HEK293 (cell line): ENCODE data around the gene EIF4E2.

ENCODE experiments used
- CTCF ChIA-PET: fragments of 350-600 bp; formaldehyde crosslinking; extraction: SDS; loops from one replicate; lab custom pipeline; 2021; ENCODE audit warnings: antibody characterized with exemption; lab: Yijun Ruan, JAX
- POLR2A ChIA-PET: fragments of 300-600 bp; formaldehyde crosslinking; extraction: SDS; loops from one replicate; lab custom pipeline; 2020; ENCODE audit warnings: antibody characterized with exemption, inconsistent platforms; lab: Yijun Ruan, JAX
- H3K27ac ChIP-seq: fragments of 200-500 bp; sonication (Bioruptor generic); 2 replicates; pipeline ENCODE4 v1.5.1; 2014; ENCODE audit warnings: low read depth, low read length, control low read depth, inconsistent platforms; ENCODE audit errors: extremely low read depth
- H3K36me3 ChIP-seq, 2 experiments: fragments of 200-500 bp in 1 of 2; sonication (Bioruptor generic) in 1 of 2; 1 replicate in 1 of 2; 2 replicates in 1 of 2; pipeline ENCODE4 v1.5.1; 2014 to 2017; ENCODE audit warnings: inconsistent platforms in 2 of 2, low read length in 2 of 2; ENCODE audit not compliant: control insufficient read depth in 2 of 2, insufficient read depth in 1 of 2
- H3K4me1 ChIP-seq: fragments of 200-500 bp; sonication (Bioruptor generic); 2 replicates; pipeline ENCODE4 v1.5.1; 2014; ENCODE audit warnings: mild to moderate bottlenecking, low read length, inconsistent platforms; ENCODE audit not compliant: control insufficient read depth, insufficient read depth
- H3K4me3 ChIP-seq: 2 replicates; pipeline ENCODE4 v1.5.1; 2011; ENCODE audit warnings: low read depth, mild to moderate bottlenecking, control low read depth, low read length, moderate library complexity
- H3K9me3 ChIP-seq: fragments of 200-500 bp; sonication (Bioruptor generic); 2 replicates; pipeline ENCODE4 v1.5.1; 2014; ENCODE audit warnings: low read depth, low read length, inconsistent platforms; ENCODE audit not compliant: control insufficient read depth, insufficient read depth
- BCL6B ChIP-seq: fragments of 450-650 bp; formaldehyde crosslinking; IDR thresholded peaks from 2 replicates; pipeline ENCODE4 v1.5.1; 2017; ENCODE audit warnings: missing biosample characterization, missing genetic modification characterization
- GLIS1 ChIP-seq: fragments of 450-650 bp; formaldehyde crosslinking; IDR thresholded peaks from 2 replicates; pipeline ENCODE4 v1.5.1; 2016; ENCODE audit warnings: missing biosample characterization, missing genetic modification characterization
- IKZF3 ChIP-seq: fragments of 450-650 bp; IDR thresholded peaks from 2 replicates; pipeline ENCODE4 v1.5.0; 2018; ENCODE audit warnings: missing biosample characterization, mild to moderate bottlenecking, missing genetic modification characterization, moderate library complexity
- KLF8 ChIP-seq: fragments of 450-650 bp; formaldehyde crosslinking; IDR thresholded peaks from 2 replicates; pipeline ENCODE4 v1.5.1; 2016; ENCODE audit warnings: missing biosample characterization, missing genetic modification characterization
- PRDM4 ChIP-seq: fragments of 450-650 bp; formaldehyde crosslinking; IDR thresholded peaks from 2 replicates; pipeline ENCODE4 v1.5.1; 2017; ENCODE audit warnings: missing biosample characterization, missing genetic modification characterization
- SCRT1 ChIP-seq: fragments of 450-650 bp; formaldehyde crosslinking; IDR thresholded peaks from 2 replicates; pipeline ENCODE4 v1.5.1; 2016; ENCODE audit warnings: missing biosample characterization, missing genetic modification characterization, borderline replicate concordance
- YY1 ChIP-seq: fragments of 450-650 bp; formaldehyde crosslinking; IDR thresholded peaks from 2 replicates; pipeline ENCODE4 v1.5.1; 2018; ENCODE audit warnings: missing biosample characterization, missing genetic modification characterization
- ZFP69B ChIP-seq: fragments of 450-650 bp; formaldehyde crosslinking; IDR thresholded peaks from 2 replicates; pipeline ENCODE4 v1.5.1; 2016; ENCODE audit warnings: missing biosample characterization, missing genetic modification characterization
- ZIC2 ChIP-seq: fragments of 450-650 bp; formaldehyde crosslinking; IDR thresholded peaks from 2 replicates; pipeline ENCODE4 v1.5.1; 2016; ENCODE audit warnings: missing biosample characterization, missing genetic modification characterization
- ZNF248 ChIP-seq: fragments of 450-650 bp; formaldehyde crosslinking; IDR thresholded peaks from 2 replicates; pipeline ENCODE4 v1.5.1; 2017; ENCODE audit warnings: missing biosample characterization, missing genetic modification characterization
- ZNF266 ChIP-seq: fragments of 450-650 bp; formaldehyde crosslinking; IDR thresholded peaks from 2 replicates; pipeline ENCODE4 v1.5.1; 2016; ENCODE audit warnings: missing biosample characterization, missing genetic modification characterization, low read depth
- ZNF398 ChIP-seq: fragments of 450-650 bp; formaldehyde crosslinking; IDR thresholded peaks from 2 replicates; pipeline ENCODE4 v1.5.1; 2017; ENCODE audit warnings: missing biosample characterization, missing genetic modification characterization
- ZNF488 ChIP-seq: fragments of 450-650 bp; formaldehyde crosslinking; IDR thresholded peaks from 2 replicates; pipeline ENCODE4 v1.5.1; 2016; ENCODE audit warnings: missing biosample characterization, missing genetic modification characterization
- ZNF513 ChIP-seq: fragments of 450-650 bp; IDR thresholded peaks from 2 replicates; pipeline ENCODE4 v1.5.1; 2018; ENCODE audit warnings: missing biosample characterization, missing genetic modification characterization
- ZNF518A ChIP-seq: fragments of 450-650 bp; formaldehyde crosslinking; conservative IDR thresholded peaks from 2 replicates; pipeline ENCODE4 v1.5.1; 2016; ENCODE audit warnings: low read depth, missing biosample characterization, missing genetic modification characterization
- ZNF560 ChIP-seq: fragments of 450-650 bp; formaldehyde crosslinking; IDR thresholded peaks from 2 replicates; pipeline ENCODE4 v1.5.1; 2017; ENCODE audit warnings: missing biosample characterization, missing genetic modification characterization, borderline replicate concordance
- ZNF629 ChIP-seq: fragments of 450-650 bp; formaldehyde crosslinking; IDR thresholded peaks from 2 replicates; pipeline ENCODE4 v1.5.1; 2017; ENCODE audit warnings: missing biosample characterization, missing genetic modification characterization
- ZNF792 ChIP-seq: fragments of 450-650 bp; formaldehyde crosslinking; IDR thresholded peaks from 2 replicates; pipeline ENCODE4 v1.5.1; 2016; ENCODE audit warnings: missing biosample characterization, missing genetic modification characterization
- TF ChIP-seq, protein P1 (sequence below): fragments of 450-650 bp; formaldehyde crosslinking; IDR thresholded peaks from 2 replicates; pipeline ENCODE4 v1.5.1; 2016; ENCODE audit warnings: missing biosample characterization, missing genetic modification characterization

Gene EIF4E2

GRCh38 chr2:232545511-232546375, 4.7 kb upstream of the EIF4E2 start:
- ChIA-PET POLR2A (interaction anchor here (0.7 kb wide), 2 partner anchors 11 to 46 kb away, joined by 4 read pairs; no protein-coding TSS in a partner anchor), CTCF (no interaction called here)
- H3K27ac ChIP-seq, result no peak overlapping the region
- no peak overlapping the region for H3K4me3 ChIP-seq
- no peaks in the 10 kb centered on the region for H3K4me1 ChIP-seq
- H3K36me3 ChIP-seq, result peaks cover 12 to 29% of the 10 kb centered on the region in 2 experiments; a peak in 2 of 3 replicates
- no peaks in the 10 kb centered on the region for H3K9me3 ChIP-seq
- no peak for TF ChIP-seq ZNF629 (tag by site-specific recombination)
- TF ChIP-seq GLIS1 (tag by site-specific recombination), result no peak
- no peak for TF ChIP-seq ZNF513
- TF ChIP-seq SCRT1 (tag by site-specific recombination), result no peak
- no peak for TF ChIP-seq ZFP69B (tag by site-specific recombination)
- no peak for TF ChIP-seq ZIC2 (tag by site-specific recombination)
- no peak for TF ChIP-seq IKZF3 (tag by site-specific recombination)
- no peak for TF ChIP-seq PRDM4
- no peak for TF ChIP-seq ZNF266
- TF ChIP-seq, protein P1, sequence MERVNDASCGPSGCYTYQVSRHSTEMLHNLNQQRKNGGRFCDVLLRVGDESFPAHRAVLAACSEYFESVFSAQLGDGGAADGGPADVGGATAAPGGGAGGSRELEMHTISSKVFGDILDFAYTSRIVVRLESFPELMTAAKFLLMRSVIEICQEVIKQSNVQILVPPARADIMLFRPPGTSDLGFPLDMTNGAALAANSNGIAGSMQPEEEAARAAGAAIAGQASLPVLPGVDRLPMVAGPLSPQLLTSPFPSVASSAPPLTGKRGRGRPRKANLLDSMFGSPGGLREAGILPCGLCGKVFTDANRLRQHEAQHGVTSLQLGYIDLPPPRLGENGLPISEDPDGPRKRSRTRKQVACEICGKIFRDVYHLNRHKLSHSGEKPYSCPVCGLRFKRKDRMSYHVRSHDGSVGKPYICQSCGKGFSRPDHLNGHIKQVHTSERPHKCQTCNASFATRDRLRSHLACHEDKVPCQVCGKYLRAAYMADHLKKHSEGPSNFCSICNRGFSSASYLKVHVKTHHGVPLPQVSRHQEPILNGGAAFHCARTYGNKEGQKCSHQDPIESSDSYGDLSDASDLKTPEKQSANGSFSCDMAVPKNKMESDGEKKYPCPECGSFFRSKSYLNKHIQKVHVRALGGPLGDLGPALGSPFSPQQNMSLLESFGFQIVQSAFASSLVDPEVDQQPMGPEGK, result no peak
- TF ChIP-seq ZNF518A, result no peak
- TF ChIP-seq ZNF488 (tag by site-specific recombination), result no peak
- TF ChIP-seq YY1 (tag by site-specific recombination), result no peak
- no peak for TF ChIP-seq BCL6B (tag by site-specific recombination)
- TF ChIP-seq ZNF792, result no peak
- TF ChIP-seq KLF8, result no peak
- TF ChIP-seq ZNF398 (tag by site-specific recombination), result no peak
- TF ChIP-seq ZNF248 (tag by site-specific recombination), result no peak
- no peak for TF ChIP-seq ZNF560
